Middle frontal gyrus (tissue), 1 donor: ENCODE measurements around the gene CC2D1B.
"Not testable (repeated sequence)": the region's sequence is repeated elsewhere in the genome, so short reads cannot be mapped to it uniquely, and the experiment has no call there.

Experiments used
- DNase-seq: peaks from one replicate; pipeline ENCODE4 v3.0.0-alpha.2; 2015; ENCODE audit warnings: low spot score; ENCODE audit errors: extremely low spot score

CC2D1B gene

GRCh38 chr1:52365746-52366516 lies at the start of gene CC2D1B:
Gene CC2D1B, minus strand, starts transcription at chr1:52366205. Its CDS starts 1,585 bp downstream, at chr1:52364620.
- DNase-seq = peak; percentile 86

GRCh38 chr1:52414942-52415341 lies 48.9 kb upstream of the CC2D1B start:
- DNase-seq = no peak

- DNase-seq = no peak
These were observed 47.5 kb upstream of the CC2D1B start for GRCh38 chr1:52413410-52413989.

GRCh38 chr1:52404975-52405338 lies 39.0 kb upstream of the CC2D1B start:
- DNase-seq = no peak

- DNase-seq = peak; percentile 97
These were observed 38.3 kb upstream of the CC2D1B start, which contains the start of the genes ORC1 and PRPF38A for GRCh38 chr1:52404116-52404974. Gene ORC1, minus strand, starts transcription at chr1:52404423. Its CDS starts 2,200 bp downstream, at chr1:52402223. Gene PRPF38A, plus strand, starts transcription at chr1:52404602. Its CDS starts 148 bp downstream, at chr1:52404750.

- no peak for DNase-seq
These were observed 37.6 kb upstream of the CC2D1B start for GRCh38 chr1:52403566-52404115.

- DNase-seq = no peak
These were observed 36.8 kb upstream of the CC2D1B start for GRCh38 chr1:52402860-52403240.

GRCh38 chr1:52400131-52400530 lies 34.1 kb upstream of the CC2D1B start:
- DNase-seq = no peak

- no peak for DNase-seq
These were observed 33.6 kb upstream of the CC2D1B start for GRCh38 chr1:52399629-52400028.

- DNase-seq = no peak
These were observed 27.2 kb upstream of the CC2D1B start for GRCh38 chr1:52393174-52393573.

- no peak for DNase-seq
These were observed 20.5 kb upstream of the CC2D1B start for GRCh38 chr1:52386458-52386857.

- no peak for DNase-seq
These were observed 19.4 kb upstream of the CC2D1B start for GRCh38 chr1:52385376-52385775.

- not testable (repeated sequence) for DNase-seq
These were observed 3.8 kb upstream of the CC2D1B start for GRCh38 chr1:52369851-52370250.

- DNase-seq = peak; percentile 23
These were observed 2.6 kb upstream of the CC2D1B start for GRCh38 chr1:52368383-52369172.

- no peak for DNase-seq
These were observed 1.3 kb upstream of the CC2D1B start for GRCh38 chr1:52367272-52367671.

- DNase-seq = no peak
These were observed 467 bp upstream of the CC2D1B start for GRCh38 chr1:52366517-52366827.

GRCh38 chr1:52365071-52365745 lies 797 bp downstream of the CC2D1B start:
- DNase-seq = no peak

GRCh38 chr1:52364235-52364839 lies 1.7 kb downstream of the CC2D1B start:
- no peak for DNase-seq

- DNase-seq = no peak
These were observed 5.4 kb downstream of the CC2D1B start for GRCh38 chr1:52360595-52360968.
